ENCODE results near the gene ERO1B.

ERO1B gene

DNA sequence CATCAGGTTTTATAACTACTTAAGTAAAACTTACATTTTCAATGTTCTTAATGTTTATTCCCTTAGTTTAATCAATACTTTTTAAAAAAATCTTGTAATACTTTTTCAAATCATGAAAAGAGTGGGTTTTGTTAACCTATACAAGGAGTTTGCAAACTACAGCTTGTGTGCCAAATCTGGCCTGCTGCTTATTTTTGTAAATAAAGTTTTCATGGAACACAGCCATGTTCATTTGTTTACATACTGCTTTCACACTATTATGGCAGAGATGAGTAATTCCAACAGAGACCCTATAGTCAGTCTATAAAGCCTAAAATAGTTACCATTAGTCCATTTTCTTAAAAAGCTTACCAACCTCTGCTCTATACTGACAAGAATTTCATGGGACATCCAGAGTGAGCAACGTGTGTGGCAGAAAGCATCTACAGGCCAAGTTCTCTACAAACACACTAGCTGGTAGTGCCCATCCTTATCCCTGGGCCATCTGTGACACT lies 42.6 kb downstream of the ERO1B start:
- DNase-seq (ENCODE audit: low read depth) = no peak
- H3K4me3 ChIP-seq (ENCODE audit: low read depth, low read length) = no peak overlapping the region
- TF ChIP-seq, protein P1, sequence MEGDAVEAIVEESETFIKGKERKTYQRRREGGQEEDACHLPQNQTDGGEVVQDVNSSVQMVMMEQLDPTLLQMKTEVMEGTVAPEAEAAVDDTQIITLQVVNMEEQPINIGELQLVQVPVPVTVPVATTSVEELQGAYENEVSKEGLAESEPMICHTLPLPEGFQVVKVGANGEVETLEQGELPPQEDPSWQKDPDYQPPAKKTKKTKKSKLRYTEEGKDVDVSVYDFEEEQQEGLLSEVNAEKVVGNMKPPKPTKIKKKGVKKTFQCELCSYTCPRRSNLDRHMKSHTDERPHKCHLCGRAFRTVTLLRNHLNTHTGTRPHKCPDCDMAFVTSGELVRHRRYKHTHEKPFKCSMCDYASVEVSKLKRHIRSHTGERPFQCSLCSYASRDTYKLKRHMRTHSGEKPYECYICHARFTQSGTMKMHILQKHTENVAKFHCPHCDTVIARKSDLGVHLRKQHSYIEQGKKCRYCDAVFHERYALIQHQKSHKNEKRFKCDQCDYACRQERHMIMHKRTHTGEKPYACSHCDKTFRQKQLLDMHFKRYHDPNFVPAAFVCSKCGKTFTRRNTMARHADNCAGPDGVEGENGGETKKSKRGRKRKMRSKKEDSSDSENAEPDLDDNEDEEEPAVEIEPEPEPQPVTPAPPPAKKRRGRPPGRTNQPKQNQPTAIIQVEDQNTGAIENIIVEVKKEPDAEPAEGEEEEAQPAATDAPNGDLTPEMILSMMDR (IDR thresholded peaks at IDR 0.05; ENCODE audit: insufficient read depth, low read depth, low read length, missing control alignments) = no peak

DNA sequence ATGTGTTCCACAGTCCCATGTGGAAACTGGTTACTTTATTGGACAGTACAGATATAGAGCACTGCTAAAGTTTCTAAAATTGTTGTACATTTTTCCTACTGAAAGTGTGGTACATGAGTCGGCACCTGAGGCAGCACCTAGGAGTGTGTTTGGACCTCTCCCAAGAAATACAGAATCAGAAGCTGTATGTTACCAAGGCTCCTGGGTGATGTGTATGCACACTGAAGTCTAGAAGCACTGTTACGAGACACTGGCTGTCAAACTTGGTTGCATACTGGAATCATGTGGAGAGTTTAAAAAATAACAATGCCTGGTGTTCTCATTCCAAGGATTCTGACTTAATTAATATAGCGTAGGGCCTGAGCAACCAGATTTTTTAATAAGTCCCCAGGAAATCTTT lies 46.6 kb downstream of the ERO1B start:
- TF ChIP-seq, protein P1 (IDR thresholded peaks at IDR 0.05; ENCODE audit: insufficient read depth, low read depth, low read length, missing control alignments) = no peak
- H3K4me3 ChIP-seq (ENCODE audit: low read depth, low read length) = no peak overlapping the region
- DNase-seq (ENCODE audit: low read depth) = no peak

DNA sequence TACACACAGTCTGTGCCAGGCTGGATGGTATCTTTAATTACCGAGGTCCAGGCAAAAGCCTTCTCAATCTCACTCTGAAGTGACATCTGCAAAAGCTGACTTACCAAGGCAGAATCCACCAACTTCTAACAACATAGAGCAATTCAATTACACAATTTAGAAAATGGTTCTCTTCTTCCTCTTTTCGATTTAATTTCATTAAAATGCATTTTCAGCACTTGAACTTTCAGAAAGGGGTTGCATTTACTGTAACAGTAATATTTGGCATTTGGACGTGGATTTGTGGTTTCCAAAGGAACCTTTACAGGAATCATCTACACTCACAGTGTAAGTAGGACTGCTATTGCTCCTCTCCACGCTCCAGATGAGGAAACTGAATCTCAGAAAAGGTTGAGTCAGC lies 53.3 kb downstream of the ERO1B start:
- no peak for DNase-seq (ENCODE audit: low read depth)
- TF ChIP-seq, protein P1 (IDR thresholded peaks at IDR 0.05; ENCODE audit: insufficient read depth, low read depth, low read length, missing control alignments) = no peak
- H3K4me3 ChIP-seq (ENCODE audit: low read depth, low read length) = no peak overlapping the region

DNA sequence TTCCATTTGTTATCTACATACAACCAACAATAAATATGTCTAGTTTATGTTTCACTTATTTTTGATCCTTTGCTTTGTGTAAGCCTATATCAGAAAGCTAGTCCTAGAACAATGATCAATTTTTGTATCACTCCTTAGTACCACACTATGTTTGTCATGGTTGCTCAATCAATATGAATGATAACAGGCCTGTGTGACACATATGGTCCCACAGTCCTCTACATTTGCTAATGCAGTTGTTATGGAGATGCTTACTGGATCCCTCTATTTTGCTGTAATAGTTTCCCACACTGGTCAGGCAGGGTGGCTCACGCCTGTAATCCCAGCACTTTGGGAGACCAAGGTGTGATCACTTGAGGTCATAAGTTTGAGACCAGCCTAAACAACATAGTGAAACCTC lies 59.1 kb downstream of the ERO1B start:
- H3K4me3 ChIP-seq (ENCODE audit: low read depth, low read length) = no peak overlapping the region
- TF ChIP-seq, protein P1 (IDR thresholded peaks at IDR 0.05; ENCODE audit: insufficient read depth, low read depth, low read length, missing control alignments) = no peak
- no peak for DNase-seq (ENCODE audit: low read depth)

DNA sequence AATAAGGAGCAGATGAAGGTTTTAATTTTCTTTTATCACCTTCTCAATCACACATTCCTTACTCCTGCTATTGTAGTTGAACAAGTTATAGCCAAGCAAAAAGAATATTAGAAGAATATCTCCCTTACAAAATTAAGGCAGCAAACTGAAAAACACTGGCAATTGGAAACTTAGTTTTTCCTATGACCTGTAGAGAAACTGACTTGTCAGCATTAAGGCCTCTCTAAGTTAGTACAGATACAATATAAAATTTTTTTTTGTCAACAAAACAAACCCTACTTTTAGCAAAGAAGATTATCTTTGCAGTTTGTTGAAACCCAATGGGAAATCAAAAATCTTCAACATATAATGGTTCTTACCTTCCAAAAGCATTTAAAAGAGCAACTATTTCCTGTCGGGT lies 61.3 kb downstream of the ERO1B start:
- no peak for DNase-seq (ENCODE audit: low read depth)
- TF ChIP-seq, protein P1 (IDR thresholded peaks at IDR 0.05; ENCODE audit: insufficient read depth, low read depth, low read length, missing control alignments) = no peak
- H3K4me3 ChIP-seq (ENCODE audit: low read depth, low read length) = no peak overlapping the region

DNA sequence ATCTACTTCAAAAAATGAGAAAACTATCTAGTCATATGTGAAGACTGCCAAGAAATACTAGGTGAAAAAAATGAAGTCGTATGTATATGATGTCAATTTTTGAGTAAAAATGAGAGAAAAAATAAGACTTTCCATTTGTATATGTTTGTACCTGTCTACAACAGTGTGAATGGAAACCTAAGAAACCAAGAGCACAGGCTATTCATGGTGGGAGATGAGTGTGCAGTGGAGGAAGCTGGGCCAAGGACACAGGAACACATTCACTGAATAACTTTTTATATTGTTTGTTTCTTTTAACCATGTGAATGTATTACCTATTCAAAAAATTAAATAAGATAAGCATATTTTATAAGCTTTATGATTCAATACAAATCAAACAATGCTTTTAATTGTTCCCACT lies 67.0 kb downstream of the ERO1B start:
- DNase-seq (ENCODE audit: low read depth) = no peak
- TF ChIP-seq, protein P1 (IDR thresholded peaks at IDR 0.05; ENCODE audit: insufficient read depth, low read depth, low read length, missing control alignments) = no peak
- H3K4me3 ChIP-seq (ENCODE audit: low read depth, low read length) = no peak overlapping the region

DNA sequence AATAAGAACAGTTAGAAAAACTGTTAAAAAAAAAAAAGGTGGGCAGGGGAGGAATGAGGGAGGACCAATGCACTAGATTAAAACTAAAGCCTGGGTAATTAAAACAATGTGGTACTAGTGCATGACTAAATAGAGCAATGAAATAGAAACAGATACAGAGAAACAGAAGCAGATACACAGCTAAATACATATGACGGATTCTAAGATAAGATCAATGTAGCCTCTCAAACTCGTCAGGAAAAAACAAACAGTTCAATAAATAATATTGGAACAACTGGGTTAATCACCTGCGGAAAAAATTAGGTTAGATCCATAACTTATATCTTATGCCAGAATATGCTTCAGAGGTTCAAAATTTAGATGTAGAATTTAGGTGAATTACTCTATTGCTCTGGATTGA lies 68.2 kb downstream of the ERO1B start:
- no peak for DNase-seq (ENCODE audit: low read depth)
- TF ChIP-seq, protein P1 (IDR thresholded peaks at IDR 0.05; ENCODE audit: insufficient read depth, low read depth, low read length, missing control alignments) = no peak
- H3K4me3 ChIP-seq (ENCODE audit: low read depth, low read length) = no peak overlapping the region

Measured in GM12865 (cell line).